Measurements from ENCODE around the gene CERS4.

The CERS4 gene

GRCh38 chr19:8255426-8256125 lies 46.4 kb downstream of the CERS4 start:
- Histone ChIP-seq H3K4ac (ENCODE audit: low read depth, low read length) (no peak overlapping the region), H3K27me3 (ENCODE audit: insufficient read depth, low read length) (no peaks in the 10 kb centered on the region), H3K18ac (ENCODE audit: low read length) (no peak overlapping the region), H3K23ac (ENCODE audit: low read length) (no peak overlapping the region), H3K27ac (ENCODE audit: low read depth, low read length) (no peak overlapping the region), H2AFZ (ENCODE audit: insufficient read depth, low read length, poor library complexity) (no peak overlapping the region), H4K12ac (ENCODE audit: low read depth, low read length) (no peak overlapping the region), H2BK120ac (ENCODE audit: insufficient read depth, low read length, poor library complexity) (no peak overlapping the region), H3K4me3 (ENCODE audit: low read depth, low read length) (no peak overlapping the region), H3K79me2 (ENCODE audit: control insufficient read depth, insufficient read depth, low read length, poor library complexity) (no peaks in the 10 kb centered on the region), H3K4me2 (ENCODE audit: low read length) (no peak overlapping the region), H2AK5ac (ENCODE audit: low read length) (no peak overlapping the region), H3K9me3 (ENCODE audit: insufficient read depth, low read depth, low read length) (no peaks in the 10 kb centered on the region), H2BK5ac (ENCODE audit: low read depth, low read length, poor library complexity) (no peak overlapping the region), H3K14ac (ENCODE audit: low read length) (no peak overlapping the region), H3K9ac (ENCODE audit: low read length) (no peak overlapping the region), H4K91ac (ENCODE audit: low read depth, low read length) (no peak overlapping the region), H3K79me1 (ENCODE audit: low read length) (no peaks in the 10 kb centered on the region), H2BK12ac (ENCODE audit: low read length) (no peak overlapping the region), H3K36me3 (ENCODE audit: control insufficient read depth in 1 of 2, insufficient read depth in 2 of 2, low read length in 2 of 2) (peaks cover 3 to 7% of the 10 kb centered on the region in 2 experiments), H3K4me1 (ENCODE audit: control insufficient read depth in 1 of 2, insufficient read depth in 2 of 2, low read length in 2 of 2) (no peaks in the 10 kb centered on the region), H4K8ac (ENCODE audit: low read depth, low read length) (no peak overlapping the region)
- WGBS (ENCODE audit: extremely low coverage, insufficient coverage, insufficient read length), result no CpG with 5 or more reads among the region's 18 CpGs
- DNase-seq, result no peak

- no peak overlapping the region for H3K4ac ChIP-seq (ENCODE audit: low read depth, low read length)
- H3K4me3 ChIP-seq (ENCODE audit: low read depth, low read length), result no peak overlapping the region
- no peak overlapping the region for H3K9ac ChIP-seq (ENCODE audit: low read length)
- no peaks in the 10 kb centered on the region for H3K9me3 ChIP-seq (ENCODE audit: insufficient read depth, low read depth, low read length)
- no peak overlapping the region for H4K8ac ChIP-seq (ENCODE audit: low read depth, low read length)
- H3K14ac ChIP-seq (ENCODE audit: low read length), result no peak overlapping the region
- no peak for DNase-seq
- H2AK5ac ChIP-seq (ENCODE audit: low read length), result no peak overlapping the region
- no peaks in the 10 kb centered on the region for H3K79me1 ChIP-seq (ENCODE audit: low read length)
- no peaks in the 10 kb centered on the region for H3K4me1 ChIP-seq (ENCODE audit: control insufficient read depth in 1 of 2, insufficient read depth in 2 of 2, low read length in 2 of 2)
- H2BK12ac ChIP-seq (ENCODE audit: low read length), result no peak overlapping the region
- no peak overlapping the region for H3K23ac ChIP-seq (ENCODE audit: low read length)
- no peak overlapping the region for H3K4me2 ChIP-seq (ENCODE audit: low read length)
- no peak overlapping the region for H4K91ac ChIP-seq (ENCODE audit: low read depth, low read length)
- H3K18ac ChIP-seq (ENCODE audit: low read length), result no peak overlapping the region
- H3K36me3 ChIP-seq (ENCODE audit: control insufficient read depth in 1 of 2, insufficient read depth in 2 of 2, low read length in 2 of 2), result peaks cover 3 to 7% of the 10 kb centered on the region in 2 experiments
- no peak overlapping the region for H3K27ac ChIP-seq (ENCODE audit: low read depth, low read length)
- WGBS (ENCODE audit: extremely low coverage, insufficient coverage, insufficient read length), result no CpG with 5 or more reads among the region's 15 CpGs
- H2BK5ac ChIP-seq (ENCODE audit: low read depth, low read length, poor library complexity), result no peak overlapping the region
- H3K79me2 ChIP-seq (ENCODE audit: control insufficient read depth, insufficient read depth, low read length, poor library complexity), result no peaks in the 10 kb centered on the region
- H3K27me3 ChIP-seq (ENCODE audit: insufficient read depth, low read length), result no peaks in the 10 kb centered on the region
- H2BK120ac ChIP-seq (ENCODE audit: insufficient read depth, low read length, poor library complexity), result no peak overlapping the region
- no peak overlapping the region for H4K12ac ChIP-seq (ENCODE audit: low read depth, low read length)
- H2AFZ ChIP-seq (ENCODE audit: insufficient read depth, low read length, poor library complexity), result no peak overlapping the region
Observed at GRCh38 chr19:8256276-8257051, 47.3 kb downstream of the CERS4 start.

GRCh38 chr19:8257052-8257443 lies 47.9 kb downstream of the CERS4 start:
- Histone ChIP-seq H3K4ac (ENCODE audit: low read depth, low read length) (no peak overlapping the region), H3K79me1 (ENCODE audit: low read length) (no peaks in the 10 kb centered on the region), H2BK12ac (ENCODE audit: low read length) (no peak overlapping the region), H4K91ac (ENCODE audit: low read depth, low read length) (no peak overlapping the region), H4K12ac (ENCODE audit: low read depth, low read length) (no peak overlapping the region), H4K8ac (ENCODE audit: low read depth, low read length) (no peak overlapping the region), H3K4me2 (ENCODE audit: low read length) (no peak overlapping the region), H2AFZ (ENCODE audit: insufficient read depth, low read length, poor library complexity) (no peak overlapping the region), H3K79me2 (ENCODE audit: control insufficient read depth, insufficient read depth, low read length, poor library complexity) (no peaks in the 10 kb centered on the region), H3K9ac (ENCODE audit: low read length) (no peak overlapping the region), H3K27me3 (ENCODE audit: insufficient read depth, low read length) (no peaks in the 10 kb centered on the region), H3K23ac (ENCODE audit: low read length) (no peak overlapping the region), H3K27ac (ENCODE audit: low read depth, low read length) (no peak overlapping the region), H3K4me3 (ENCODE audit: low read depth, low read length) (no peak overlapping the region), H2AK5ac (ENCODE audit: low read length) (no peak overlapping the region), H3K14ac (ENCODE audit: low read length) (no peak overlapping the region), H3K36me3 (ENCODE audit: control insufficient read depth in 1 of 2, insufficient read depth in 2 of 2, low read length in 2 of 2) (peaks cover 3 to 7% of the 10 kb centered on the region in 2 experiments), H3K18ac (ENCODE audit: low read length) (no peak overlapping the region), H2BK120ac (ENCODE audit: insufficient read depth, low read length, poor library complexity) (no peak overlapping the region), H2BK5ac (ENCODE audit: low read depth, low read length, poor library complexity) (no peak overlapping the region), H3K9me3 (ENCODE audit: insufficient read depth, low read depth, low read length) (no peaks in the 10 kb centered on the region), H3K4me1 (ENCODE audit: control insufficient read depth in 1 of 2, insufficient read depth in 2 of 2, low read length in 2 of 2) (no peaks in the 10 kb centered on the region)
- DNase-seq, result no peak
- WGBS (ENCODE audit: extremely low coverage, insufficient coverage, insufficient read length), result no CpG with 5 or more reads among the region's 5 CpGs

GRCh38 chr19:8259142-8259921 lies 50.2 kb downstream of the CERS4 start:
- WGBS (ENCODE audit: extremely low coverage, insufficient coverage, insufficient read length), result no CpG with 5 or more reads among the region's 11 CpGs

More at GRCh38 chr19:8259142-8259921, 50.2 kb downstream of the CERS4 start:
- H3K18ac ChIP-seq (ENCODE audit: low read length), result no peak overlapping the region
- no peak overlapping the region for H3K4me3 ChIP-seq (ENCODE audit: low read depth, low read length)
- no peak overlapping the region for H2BK5ac ChIP-seq (ENCODE audit: low read depth, low read length, poor library complexity)
- no peak overlapping the region for H4K8ac ChIP-seq (ENCODE audit: low read depth, low read length)
- no peaks in the 10 kb centered on the region for H3K9me3 ChIP-seq (ENCODE audit: insufficient read depth, low read depth, low read length)
- no peak overlapping the region for H4K91ac ChIP-seq (ENCODE audit: low read depth, low read length)
- no peak overlapping the region for H2AK5ac ChIP-seq (ENCODE audit: low read length)
- no peak overlapping the region for H4K12ac ChIP-seq (ENCODE audit: low read depth, low read length)
- no peak overlapping the region for H3K4me2 ChIP-seq (ENCODE audit: low read length)
- H3K36me3 ChIP-seq (ENCODE audit: control insufficient read depth in 1 of 2, insufficient read depth in 2 of 2, low read length in 2 of 2), result peaks cover 3 to 7% of the 10 kb centered on the region in 2 experiments
- no peaks in the 10 kb centered on the region for H3K4me1 ChIP-seq (ENCODE audit: control insufficient read depth in 1 of 2, insufficient read depth in 2 of 2, low read length in 2 of 2)
- H3K79me1 ChIP-seq (ENCODE audit: low read length), result no peaks in the 10 kb centered on the region
- no peak overlapping the region for H3K9ac ChIP-seq (ENCODE audit: low read length)
- DNase-seq, result no peak
- H2BK120ac ChIP-seq (ENCODE audit: insufficient read depth, low read length, poor library complexity), result no peak overlapping the region
- no peak overlapping the region for H3K27ac ChIP-seq (ENCODE audit: low read depth, low read length)
- no peak overlapping the region for H3K4ac ChIP-seq (ENCODE audit: low read depth, low read length)
- H3K14ac ChIP-seq (ENCODE audit: low read length), result no peak overlapping the region
- H3K79me2 ChIP-seq (ENCODE audit: control insufficient read depth, insufficient read depth, low read length, poor library complexity), result no peaks in the 10 kb centered on the region
- no peaks in the 10 kb centered on the region for H3K27me3 ChIP-seq (ENCODE audit: insufficient read depth, low read length)
- no peak overlapping the region for H2AFZ ChIP-seq (ENCODE audit: insufficient read depth, low read length, poor library complexity)
- H2BK12ac ChIP-seq (ENCODE audit: low read length), result no peak overlapping the region
- no peak overlapping the region for H3K23ac ChIP-seq (ENCODE audit: low read length)

Data from trophoblast cell (in vitro differentiated cells and primary cell).